ENCODE measurements around the gene METTL22.

GRCh38 chr16:8600144-8600775 is 21.2 kb upstream of the METTL22 start:
- TF ChIP-seq CTCF (conservative IDR thresholded peaks at IDR 0.05 in 1 of 2, IDR thresholded peaks at IDR 0.05 in 1 of 2; ENCODE audit: extremely low read depth in 1 of 2, insufficient read depth in 1 of 2, low read depth in 1 of 2, low read length in 2 of 2): no peak
- no peak for TF ChIP-seq EZH2 (IDR thresholded peaks at IDR 0.05; ENCODE audit: borderline replicate concordance, low read length)
